GM18502 (cell line): ENCODE measurements around the gene ARHGAP26.

Experiments used
- ATAC-seq: cut with Tn5 transposase; IDR thresholded peaks from one replicate; pipeline ENCODE4 v1.9.1; 2021; ENCODE audit warnings: mild to moderate bottlenecking; ENCODE audit not compliant: unreplicated experiment, poor library complexity

The ARHGAP26 gene

DNA sequence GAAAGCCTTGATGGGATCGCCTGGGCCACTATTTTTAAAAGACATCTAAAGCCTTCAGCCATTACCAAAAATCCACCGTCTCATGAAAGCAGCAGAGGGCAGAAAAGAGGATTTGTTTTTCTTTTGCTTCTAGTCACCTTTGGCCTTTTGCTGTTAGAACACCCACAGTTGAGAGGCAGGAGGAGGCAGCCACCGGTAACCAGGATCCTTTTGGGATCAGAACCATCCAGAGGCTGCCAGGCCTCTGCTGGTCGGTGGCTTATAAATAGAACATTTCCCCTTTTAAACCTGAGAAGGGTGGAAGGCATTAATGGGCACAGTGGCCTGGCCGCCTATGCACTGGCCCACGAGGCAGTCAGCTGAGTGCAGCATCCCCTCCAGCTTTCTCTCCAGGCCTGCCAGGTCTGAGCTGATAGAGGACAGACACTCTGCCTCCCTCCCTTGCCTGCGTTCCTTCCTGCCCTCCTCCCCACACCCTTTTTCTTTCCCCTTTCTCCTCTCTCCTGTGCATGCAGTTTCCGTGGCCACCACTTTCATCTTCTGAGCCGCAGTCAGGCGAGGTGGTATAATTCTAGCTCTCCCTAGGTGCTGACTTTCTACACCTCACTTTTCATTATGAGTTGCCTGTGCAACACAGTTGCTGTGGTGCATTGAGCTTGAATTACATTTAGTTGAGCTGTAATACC is 253.4 kb downstream of the ARHGAP26 start:
- ATAC-seq, result peak; percentile 64

GRCh38 chr5:143024228-143024920 is 254.2 kb downstream of the ARHGAP26 start:
- no peak for ATAC-seq

DNA sequence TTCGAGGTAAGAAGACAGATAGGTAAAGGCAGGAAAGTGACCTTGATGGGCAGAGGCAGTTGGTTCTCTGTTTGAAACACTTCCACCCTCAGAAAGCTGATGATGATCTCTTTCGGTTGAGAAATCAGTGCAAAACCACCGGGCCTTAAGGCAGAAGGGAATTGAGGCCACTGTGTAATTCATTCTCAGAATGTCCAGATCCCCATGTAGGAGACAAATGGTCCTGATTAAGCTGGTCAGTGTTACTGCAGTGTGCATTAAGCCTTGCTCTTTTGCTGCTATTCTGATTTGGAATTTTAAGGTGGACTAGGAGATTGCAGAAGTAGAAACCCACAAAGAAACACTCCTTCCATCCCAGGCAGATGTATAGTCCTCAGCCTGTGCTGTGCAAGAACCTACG is 255.2 kb downstream of the ARHGAP26 start:
- no peak for ATAC-seq

- ATAC-seq, result no peak
Measured at GRCh38 chr5:143025971-143026370, 255.8 kb downstream of the ARHGAP26 start.

GRCh38 chr5:143026380-143026779 is 256.2 kb downstream of the ARHGAP26 start:
- no peak for ATAC-seq

DNA sequence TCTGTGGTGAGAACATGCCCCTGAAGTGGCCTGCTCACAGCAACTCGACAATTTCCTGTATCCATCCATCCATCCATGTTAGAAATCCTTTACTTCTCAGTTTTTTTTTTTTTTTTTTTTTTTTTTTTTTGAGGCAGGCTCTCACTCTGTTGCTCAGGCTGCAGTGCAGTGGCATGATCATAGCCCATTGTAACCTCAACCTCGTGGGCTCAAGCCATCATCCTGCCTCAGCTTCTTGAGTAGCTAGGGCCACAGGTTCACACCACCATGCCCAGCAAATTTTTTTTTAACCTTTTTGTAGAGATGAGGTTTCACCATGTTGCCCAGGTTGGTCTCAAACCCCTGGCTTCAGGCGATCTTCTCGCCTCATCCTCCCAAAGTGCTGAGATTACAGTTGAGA is 259.1 kb downstream of the ARHGAP26 start:
- ATAC-seq, result no peak

- ATAC-seq, result no peak
Measured at GRCh38 chr5:143030349-143030748, 260.2 kb downstream of the ARHGAP26 start.

DNA sequence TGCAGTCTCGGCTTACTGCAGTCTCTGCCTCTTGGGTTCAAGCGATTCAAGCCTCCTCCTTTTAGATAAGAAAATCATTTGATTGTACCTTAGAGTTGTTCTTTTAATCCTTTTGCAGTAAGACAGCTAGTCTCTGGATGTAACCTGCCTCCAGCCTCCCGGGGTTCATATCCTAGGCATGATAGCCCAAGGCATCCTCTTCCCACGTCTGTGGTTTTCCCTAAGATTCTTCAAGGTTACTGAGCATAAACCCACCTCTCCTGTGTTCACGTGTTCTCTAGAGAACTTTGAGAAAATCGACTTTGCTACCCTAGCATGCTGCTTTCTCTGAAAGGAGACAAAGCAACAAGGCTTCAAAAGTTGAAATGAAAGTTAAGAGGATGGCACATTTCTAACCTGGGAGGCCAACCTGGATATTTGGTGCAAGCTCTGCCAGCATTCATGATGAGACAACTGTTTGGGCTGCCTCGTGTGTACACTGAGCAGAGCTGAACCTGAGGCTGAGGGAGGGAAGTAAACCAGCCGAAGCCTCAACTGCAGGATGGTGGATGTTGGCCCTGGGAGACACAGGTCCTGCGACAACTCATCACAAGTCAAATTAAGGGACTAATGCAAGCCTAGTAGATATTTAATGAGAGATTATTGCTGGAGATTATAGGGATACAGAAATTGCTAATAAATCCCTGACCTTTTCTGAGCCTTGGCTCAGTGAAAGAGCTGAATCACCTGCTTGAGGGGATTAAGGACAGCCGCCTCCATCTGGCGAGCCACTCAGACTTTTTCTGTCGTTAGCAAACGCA is 261.8 kb downstream of the ARHGAP26 start:
- no peak for ATAC-seq

DNA sequence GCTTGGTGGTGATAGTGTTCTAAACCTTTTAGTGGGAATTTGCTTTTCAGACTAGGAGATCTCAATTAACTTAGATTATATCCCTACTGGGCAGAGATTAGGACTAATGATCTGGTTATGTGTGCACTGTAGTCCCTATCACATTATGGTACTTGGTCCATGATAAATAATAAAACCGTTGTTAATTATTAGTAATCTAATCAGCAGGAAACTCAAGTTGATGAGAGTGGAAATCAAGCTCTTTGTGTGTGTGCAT is 262.3 kb downstream of the ARHGAP26 start:
- ATAC-seq, result no peak

DNA sequence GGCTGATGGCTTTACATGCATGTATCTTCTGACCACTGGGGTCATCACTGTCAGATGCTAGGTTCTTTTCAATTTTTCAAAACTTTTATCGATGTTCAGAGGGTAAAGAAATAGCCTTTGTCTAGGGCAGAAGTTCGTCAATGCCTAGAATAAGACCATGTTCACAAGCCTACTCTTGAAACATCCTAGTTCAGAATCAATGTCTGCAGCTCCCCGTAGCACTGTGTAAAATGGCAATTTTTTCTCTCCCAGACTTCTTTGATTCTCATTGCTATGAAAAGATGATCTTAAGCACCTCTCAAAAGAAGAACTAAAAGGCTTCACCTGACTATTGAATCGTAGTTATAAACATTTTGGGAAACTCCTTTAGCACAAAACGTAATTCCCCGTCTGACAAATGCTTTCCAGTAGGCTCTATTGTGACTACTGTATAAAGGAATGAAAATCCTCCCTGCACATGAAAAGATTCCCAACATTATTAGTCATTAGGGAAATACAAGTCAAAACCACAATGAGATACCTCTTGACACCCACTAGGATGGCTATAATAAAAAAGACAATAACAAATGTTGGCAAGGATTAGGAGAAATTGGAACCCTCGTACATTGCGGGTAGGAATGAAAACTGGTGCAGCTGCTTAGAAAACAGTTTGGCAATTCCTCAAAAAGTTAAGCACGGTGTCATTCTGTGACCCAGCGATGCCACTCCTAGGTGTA is 263.5 kb downstream of the ARHGAP26 start:
- ATAC-seq, result no peak

DNA sequence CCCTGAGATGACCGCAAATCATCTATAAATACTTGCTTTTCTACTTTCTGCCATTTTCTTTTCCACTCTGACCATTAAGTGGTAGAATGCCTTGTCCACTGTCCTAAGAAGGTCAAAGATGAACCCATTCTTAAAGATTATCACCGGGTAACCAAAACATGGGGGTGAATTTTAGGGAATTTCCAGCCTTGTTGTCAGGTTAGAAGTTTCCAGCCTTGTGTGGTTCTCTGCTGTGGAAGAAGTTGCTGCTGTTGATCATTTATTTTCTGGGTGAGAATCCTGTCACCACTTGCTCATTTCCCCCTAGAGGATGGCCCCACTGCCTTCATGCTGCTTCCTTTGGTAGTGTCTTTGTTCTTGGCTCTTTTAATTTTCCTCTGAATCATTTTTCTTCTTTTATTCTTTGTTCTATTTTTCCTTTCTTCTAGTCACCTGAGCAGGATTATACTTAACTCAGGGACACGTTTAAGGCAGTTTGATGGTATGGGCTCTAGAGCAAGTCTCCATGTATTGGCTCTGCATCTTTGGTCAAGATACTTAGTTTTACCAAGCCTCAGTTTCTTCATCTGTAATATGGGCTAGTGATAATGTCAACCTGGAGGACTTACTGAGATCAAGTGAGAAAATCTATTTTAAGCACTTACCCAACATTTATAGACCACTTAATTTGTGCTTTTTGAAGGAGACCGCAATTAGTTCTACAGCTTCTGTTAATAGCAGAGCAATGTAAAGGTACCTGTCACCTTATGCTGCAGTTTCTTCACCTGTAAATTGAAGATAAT is 266.2 kb downstream of the ARHGAP26 start:
- no peak for ATAC-seq

GRCh38 chr5:143037071-143037470 is 266.9 kb downstream of the ARHGAP26 start:
- no peak for ATAC-seq

DNA sequence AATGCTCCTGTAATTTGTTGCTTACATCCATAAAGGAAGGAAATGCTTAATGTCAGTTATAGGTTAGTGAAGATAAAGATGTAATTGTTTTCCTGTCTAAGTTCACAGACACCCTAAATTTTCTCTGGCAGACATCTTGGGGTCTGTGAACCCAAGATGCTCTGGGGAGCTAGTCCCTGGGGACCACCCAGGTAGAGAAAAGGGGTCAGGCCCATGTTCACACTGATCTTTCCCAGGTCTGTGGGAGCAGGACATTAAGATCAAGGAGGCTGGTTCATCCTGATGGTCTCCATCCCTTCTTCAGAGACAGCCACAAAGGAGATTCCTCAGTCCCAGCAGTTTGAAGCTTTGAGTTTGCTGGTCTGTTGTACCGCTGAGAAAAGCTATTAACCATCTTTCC is 267.5 kb downstream of the ARHGAP26 start:
- no peak for ATAC-seq

DNA sequence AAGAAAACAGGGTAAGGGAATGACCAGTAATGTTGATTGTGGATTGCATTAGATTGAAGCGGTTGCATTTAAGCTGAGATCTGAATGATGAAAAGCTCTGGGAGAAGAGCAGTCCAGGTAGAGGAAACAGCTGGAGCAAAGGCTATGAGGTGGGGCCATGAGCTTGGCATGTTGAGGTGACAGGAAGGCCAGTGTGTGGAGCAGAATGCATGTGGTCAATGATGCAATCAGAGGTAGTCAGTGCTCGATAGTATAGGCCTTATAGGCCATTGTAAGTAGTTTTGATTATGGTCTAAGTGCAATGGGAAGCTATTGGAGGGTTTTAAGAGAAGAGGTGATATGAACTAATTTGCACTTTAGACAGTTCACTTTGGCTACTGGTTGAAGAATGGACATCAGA is 270.4 kb downstream of the ARHGAP26 start:
- ATAC-seq, result no peak

GRCh38 chr5:143041461-143041860 is 271.3 kb downstream of the ARHGAP26 start:
- no peak for ATAC-seq

- ATAC-seq, result no peak
Measured at GRCh38 chr5:143041972-143042770, 272.0 kb downstream of the ARHGAP26 start.

DNA sequence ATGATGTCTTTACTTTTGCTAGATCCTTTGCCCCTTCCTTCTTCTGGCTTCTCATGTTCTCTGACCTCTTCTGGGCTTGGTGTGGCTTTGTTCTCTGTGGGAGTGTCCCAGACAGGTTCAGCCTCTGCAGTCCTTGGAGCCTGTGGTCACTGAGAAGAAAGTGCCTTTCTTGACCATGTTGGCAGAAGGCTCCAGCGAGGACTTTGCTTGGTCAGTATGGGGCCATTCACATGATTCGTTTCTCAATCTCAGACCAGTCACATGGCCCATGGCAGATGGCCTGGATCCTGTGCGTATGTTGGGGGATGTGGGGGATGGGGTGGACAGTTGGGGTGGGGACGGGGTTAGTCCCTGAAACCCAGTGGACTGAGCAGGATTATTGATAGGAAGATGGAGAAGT is 274.1 kb downstream of the ARHGAP26 start:
- ATAC-seq, result no peak

- no peak for ATAC-seq
Measured at GRCh38 chr5:143045062-143045461, 274.9 kb downstream of the ARHGAP26 start.

DNA sequence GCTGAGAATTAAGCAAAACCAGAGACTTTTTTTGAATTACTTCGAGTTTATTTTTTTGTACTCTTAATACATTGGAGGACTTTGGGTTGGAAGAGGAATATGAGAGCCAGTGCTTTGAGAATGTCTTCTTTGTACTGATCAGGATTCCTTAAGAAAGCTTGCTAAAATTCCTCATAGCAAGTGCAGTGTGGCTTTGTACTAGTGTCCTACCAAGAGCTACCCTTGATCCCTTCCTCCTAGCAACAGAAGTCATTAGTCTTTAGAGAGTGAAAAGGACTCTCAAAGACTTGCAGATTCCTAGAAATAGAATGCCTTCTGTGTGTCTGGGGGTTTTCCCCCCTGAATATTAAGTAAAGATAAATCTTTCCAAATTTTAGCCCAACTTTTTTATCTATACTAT is 276.1 kb downstream of the ARHGAP26 start:
- ATAC-seq, result no peak
